Left ventricle myocardium inferior (tissue), 1 donor: ENCODE measurements around the gene DDX55. TPM values are rescaled to one million over a fixed set of nuclear protein-coding genes. Genes with fewer than 3 reads are reported as not detected.
"Not testable (repeated sequence)": the region's sequence is repeated elsewhere in the genome, so short reads cannot be mapped to it uniquely, and the experiment has no call there.

Source experiments
- DNase-seq: peaks from one replicate; pipeline ENCODE4 v3.0.0-alpha.2; 2020
- H3K27ac ChIP-seq: fragments of 200-600 bp; replicated peaks from 2 replicates; pipeline ENCODE4 v1.8.0; 2021
- H3K27me3 ChIP-seq: fragments of 200-600 bp; 2 replicates; pipeline ENCODE4 v1.8.0; 2021; ENCODE audit warnings: low read depth
- H3K36me3 ChIP-seq: fragments of 200-600 bp; 2 replicates; pipeline ENCODE4 v1.8.0; 2021
- H3K4me1 ChIP-seq: fragments of 200-600 bp; 2 replicates; pipeline ENCODE4 v1.8.0; 2021
- H3K4me3 ChIP-seq: fragments of 200-600 bp; 2 replicates; pipeline ENCODE4 v1.8.0; 2021; ENCODE audit warnings: mild to moderate bottlenecking, moderate library complexity
- H3K9me3 ChIP-seq: fragments of 200-600 bp; replicated peaks from 2 replicates; pipeline ENCODE4 v1.8.0; 2021
- intact Hi-C: fragments of 100-400 bp; cut with micrococcal nuclease; formaldehyde crosslinking; loops from one replicate; pipeline ENCODE4 v1.11.0; 2022
- total RNA-seq: library from RNA; stranded (reverse); fragmentation: NEBNext Ultra II Directional; extraction: Animal tissue kit (Norgen Biotek cat#: 25700); gene quantifications from one replicate; pipeline ENCODE4 v1.2.1, GENCODE V29; 2021
- TF ChIP-seq, protein P1 (sequence below): fragments of 200-600 bp; IDR thresholded peaks from 2 replicates; pipeline ENCODE4 v1.8.0; 2021; ENCODE audit warnings: antibody characterized with exemption, mild to moderate bottlenecking, borderline replicate concordance
- donor health status: DM: no; HTN: yes; CAD: no; lungs with severe emphysema.

Gene DDX55
- total RNA-seq, 1 donor from 2014 or later = 5.3 TPM

- Histone ChIP-seq H3K9me3 (no peaks in the 10 kb centered on the region), H3K27ac (no peak overlapping the region), H3K4me1 (peaks cover 5% of the 10 kb centered on the region), H3K27me3 (no peaks in the 10 kb centered on the region), H3K4me3 (no peak overlapping the region), H3K36me3 (no peaks in the 10 kb centered on the region)
- TF ChIP-seq, protein P1, sequence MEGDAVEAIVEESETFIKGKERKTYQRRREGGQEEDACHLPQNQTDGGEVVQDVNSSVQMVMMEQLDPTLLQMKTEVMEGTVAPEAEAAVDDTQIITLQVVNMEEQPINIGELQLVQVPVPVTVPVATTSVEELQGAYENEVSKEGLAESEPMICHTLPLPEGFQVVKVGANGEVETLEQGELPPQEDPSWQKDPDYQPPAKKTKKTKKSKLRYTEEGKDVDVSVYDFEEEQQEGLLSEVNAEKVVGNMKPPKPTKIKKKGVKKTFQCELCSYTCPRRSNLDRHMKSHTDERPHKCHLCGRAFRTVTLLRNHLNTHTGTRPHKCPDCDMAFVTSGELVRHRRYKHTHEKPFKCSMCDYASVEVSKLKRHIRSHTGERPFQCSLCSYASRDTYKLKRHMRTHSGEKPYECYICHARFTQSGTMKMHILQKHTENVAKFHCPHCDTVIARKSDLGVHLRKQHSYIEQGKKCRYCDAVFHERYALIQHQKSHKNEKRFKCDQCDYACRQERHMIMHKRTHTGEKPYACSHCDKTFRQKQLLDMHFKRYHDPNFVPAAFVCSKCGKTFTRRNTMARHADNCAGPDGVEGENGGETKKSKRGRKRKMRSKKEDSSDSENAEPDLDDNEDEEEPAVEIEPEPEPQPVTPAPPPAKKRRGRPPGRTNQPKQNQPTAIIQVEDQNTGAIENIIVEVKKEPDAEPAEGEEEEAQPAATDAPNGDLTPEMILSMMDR = no peak
- no peak for DNase-seq
- intact Hi-C loops = no loop called here
These were observed 28.0 kb upstream of the DDX55 start for GRCh38 chr12:123573870-123574269.

GRCh38 chr12:123576611-123577010 is 25.3 kb upstream of the DDX55 start:
- Histone ChIP-seq H3K27me3 (no peaks in the 10 kb centered on the region), H3K27ac (no peak overlapping the region), H3K4me3 (no peak overlapping the region), H3K9me3 (no peaks in the 10 kb centered on the region), H3K4me1 (peaks cover 2% of the 10 kb centered on the region), H3K36me3 (no peaks in the 10 kb centered on the region)
- no peak for DNase-seq
- TF ChIP-seq, protein P1 = no peak
- intact Hi-C loops = no loop called here

DNA sequence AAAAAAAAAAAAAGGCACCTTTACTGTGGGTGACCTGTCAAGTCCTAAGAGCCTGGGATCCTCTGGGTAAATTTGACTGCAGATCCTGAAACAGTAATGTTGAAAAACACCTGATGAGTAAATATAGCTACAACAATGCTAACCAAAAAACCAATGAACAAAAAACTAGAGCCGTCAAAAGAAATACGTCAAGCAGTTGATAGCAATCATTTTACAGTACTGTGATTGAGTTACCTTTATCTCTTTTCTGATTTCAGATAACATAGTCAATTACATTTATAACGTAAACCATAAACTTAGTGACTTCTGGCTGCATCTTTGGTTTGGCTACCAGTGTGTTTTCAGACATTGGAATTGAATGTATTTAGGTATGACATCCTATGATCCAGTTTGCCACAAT is 23.7 kb upstream of the DDX55 start:
- TF ChIP-seq, protein P1 = no peak
- no peak for DNase-seq
- no peaks in the 10 kb centered on the region for H3K9me3 ChIP-seq
- H3K4me1 ChIP-seq = peaks cover 18% of the 10 kb centered on the region
- no peak overlapping the region for H3K4me3 ChIP-seq
- H3K36me3 ChIP-seq = no peaks in the 10 kb centered on the region
- H3K27me3 ChIP-seq = no peaks in the 10 kb centered on the region
- H3K27ac ChIP-seq = no peak overlapping the region
- intact Hi-C loops = no loop called here

GRCh38 chr12:123578829-123579228 is 23.1 kb upstream of the DDX55 start:
- H3K27me3 ChIP-seq, H3K4me3 ChIP-seq, intact Hi-C loops, H3K36me3 ChIP-seq, H3K9me3 ChIP-seq, DNase-seq, H3K27ac ChIP-seq: not testable (repeated sequence)
- H3K4me1 ChIP-seq = peaks cover 24% of the 10 kb centered on the region

DNA sequence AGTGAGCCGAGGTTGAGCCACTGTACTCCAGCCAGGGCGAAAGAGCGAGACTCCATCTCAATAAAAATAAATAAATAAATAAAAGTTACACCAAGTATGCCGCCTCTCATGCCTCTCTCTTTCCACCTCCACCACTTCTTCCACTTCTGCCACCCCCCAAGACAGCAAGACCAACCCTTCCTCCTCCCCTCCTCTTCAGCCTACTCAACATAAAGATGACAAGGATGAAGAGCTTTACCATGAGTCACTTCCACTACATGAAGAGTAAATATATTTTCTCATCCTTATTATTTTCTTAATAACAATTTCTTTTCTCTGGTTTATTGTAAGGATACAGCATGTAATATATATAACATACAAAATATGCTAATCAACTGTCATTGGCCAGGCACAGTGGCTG is 21.1 kb upstream of the DDX55 start:
- no peaks in the 10 kb centered on the region for H3K27me3 ChIP-seq
- H3K4me3 ChIP-seq = no peak overlapping the region
- DNase-seq = no peak
- peaks cover 39% of the 10 kb centered on the region for H3K4me1 ChIP-seq
- no peak overlapping the region for H3K27ac ChIP-seq
- H3K36me3 ChIP-seq = no peaks in the 10 kb centered on the region
- intact Hi-C loops = no loop called here
- TF ChIP-seq, protein P1 = no peak
- H3K9me3 ChIP-seq = no peaks in the 10 kb centered on the region

GRCh38 chr12:123591702-123592481 is 10.0 kb upstream of the DDX55 start:
- Histone ChIP-seq H3K27ac (no peak overlapping the region), H3K4me3 (no peak overlapping the region), H3K4me1 (peaks cover 64% of the 10 kb centered on the region), H3K9me3 (no peaks in the 10 kb centered on the region), H3K36me3 (peaks cover 97% of the 10 kb centered on the region), H3K27me3 (no peaks in the 10 kb centered on the region)
- TF ChIP-seq, protein P1 = no peak
- intact Hi-C loops = no loop called here
- DNase-seq = no peak
